ENCODE data around the gene JAZF1.

- no peak for TF ChIP-seq CTCF (IDR thresholded peaks at IDR 0.05; ENCODE audit: low read length)
- TF ChIP-seq EZH2 (optimal IDR thresholded peaks at IDR 0.05; ENCODE audit: low read depth, low read length) = no peak
These were observed 598 bp downstream of the JAZF1 start for GRCh38 chr7:28180031-28180363.

All from MM.1S (cell line).